SK-N-SH (cell line): Measurements from ENCODE around the gene SNX9.

ENCODE experiments used
- CTCF ChIP-seq: fragments of 200-600 bp; sonication (generic); IDR thresholded peaks from 2 replicates; pipeline ENCODE4 v1.6.1; 2017; ENCODE audit warnings: antibody characterized with exemption, mild to moderate bottlenecking, moderate library complexity
- POLR2AphosphoS5 ChIP-seq: IDR thresholded peaks from 2 replicates; pipeline ENCODE4 v1.6.1; 2012; ENCODE audit warnings: low read depth, low read length
- TF ChIP-seq, protein P1 (sequence below): IDR thresholded peaks from 2 replicates; pipeline ENCODE4 v1.4.0; 2012; ENCODE audit warnings: low read depth

DNA sequence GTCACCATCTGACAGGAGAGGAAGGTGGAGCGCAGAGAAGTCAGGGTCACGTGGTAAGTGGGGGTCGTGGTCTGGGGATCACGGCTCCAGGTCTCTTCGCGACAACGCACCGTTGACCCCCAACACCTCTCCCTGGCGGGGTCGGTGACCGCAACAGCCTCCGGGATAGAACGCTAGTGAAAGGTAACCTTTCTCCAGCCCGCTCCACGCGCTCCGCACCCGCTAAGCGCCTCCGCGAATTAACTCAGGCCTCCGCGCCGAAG lies 158.0 kb downstream of the SNX9 start:
- TF ChIP-seq CTCF (no peak), POLR2AphosphoS5 (no peak)
- TF ChIP-seq, protein P1, sequence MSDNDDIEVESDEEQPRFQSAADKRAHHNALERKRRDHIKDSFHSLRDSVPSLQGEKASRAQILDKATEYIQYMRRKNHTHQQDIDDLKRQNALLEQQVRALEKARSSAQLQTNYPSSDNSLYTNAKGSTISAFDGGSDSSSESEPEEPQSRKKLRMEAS: no peak
